Neuron (in vitro differentiated cells): Measurements from ENCODE around the gene GUCY2C.

Experiments used
- H2AFZ ChIP-seq: one replicate; pipeline ENCODE4 v1.6.1; 2013; ENCODE audit warnings: low read depth, mild to moderate bottlenecking, inconsistent platforms, low read length, moderate library complexity
- H3K27me3 ChIP-seq: one replicate; pipeline ENCODE4 v1.6.1; 2013; ENCODE audit warnings: low read length; ENCODE audit not compliant: insufficient read depth
- H3K36me3 ChIP-seq: one replicate; pipeline ENCODE4 v1.6.1; 2013; ENCODE audit warnings: low read length; ENCODE audit not compliant: insufficient read depth
- H3K4me1 ChIP-seq: one replicate; pipeline ENCODE4 v1.6.1; 2013; ENCODE audit warnings: low read length; ENCODE audit not compliant: insufficient read depth
- H3K4me3 ChIP-seq: 2 replicates; pipeline ENCODE4 v1.5.1; 2013; ENCODE audit warnings: mild to moderate bottlenecking, low read length, moderate library complexity
- H3K9me3 ChIP-seq: one replicate; pipeline ENCODE4 v1.6.1; 2013; ENCODE audit warnings: low read length

The GUCY2C gene

GRCh38 chr12:14605401-14605989 lies 90.9 kb downstream of the GUCY2C start:
- Histone ChIP-seq H3K4me3 (no peak overlapping the region), H2AFZ (no peak overlapping the region), H3K4me1 (no peaks in the 10 kb centered on the region), H3K36me3 (no peaks in the 10 kb centered on the region), H3K27me3 (no peaks in the 10 kb centered on the region), H3K9me3 (no peaks in the 10 kb centered on the region)

- Histone ChIP-seq H3K9me3 (no peaks in the 10 kb centered on the region), H3K4me3 (no peak overlapping the region), H2AFZ (no peak overlapping the region), H3K4me1 (no peaks in the 10 kb centered on the region), H3K27me3 (no peaks in the 10 kb centered on the region), H3K36me3 (no peaks in the 10 kb centered on the region)
Measured at GRCh38 chr12:14601692-14602478, 94.5 kb downstream of the GUCY2C start.

- no peaks in the 10 kb centered on the region for H3K9me3 ChIP-seq
Measured at GRCh38 chr12:14597480-14597879, 98.9 kb downstream of the GUCY2C start.

GRCh38 chr12:14591719-14592118 lies 104.7 kb downstream of the GUCY2C start:
- Histone ChIP-seq H3K36me3 (no peaks in the 10 kb centered on the region), H3K4me3 (no peak overlapping the region), H3K9me3 (no peaks in the 10 kb centered on the region), H3K27me3 (no peaks in the 10 kb centered on the region), H2AFZ (no peak overlapping the region), H3K4me1 (no peaks in the 10 kb centered on the region)

More at GRCh38 chr12:14597480-14597879, 98.9 kb downstream of the GUCY2C start:
- Histone ChIP-seq H2AFZ (no peak overlapping the region), H3K4me3 (no peak overlapping the region), H3K4me1 (no peaks in the 10 kb centered on the region), H3K27me3 (no peaks in the 10 kb centered on the region), H3K36me3 (no peaks in the 10 kb centered on the region)

GRCh38 chr12:14589169-14590004 lies 107.0 kb downstream of the GUCY2C start:
- Histone ChIP-seq H3K36me3 (no peaks in the 10 kb centered on the region), H3K9me3 (no peaks in the 10 kb centered on the region), H3K27me3 (no peaks in the 10 kb centered on the region), H3K4me3 (no peak overlapping the region), H3K4me1 (no peaks in the 10 kb centered on the region), H2AFZ (no peak overlapping the region)

GRCh38 chr12:14588571-14588970 lies 107.8 kb downstream of the GUCY2C start:
- H3K36me3 ChIP-seq, result no peaks in the 10 kb centered on the region
- H3K27me3 ChIP-seq, result no peaks in the 10 kb centered on the region
- H2AFZ ChIP-seq, result no peak overlapping the region
- no peak overlapping the region for H3K4me3 ChIP-seq
- no peaks in the 10 kb centered on the region for H3K4me1 ChIP-seq
- no peaks in the 10 kb centered on the region for H3K9me3 ChIP-seq

- H2AFZ ChIP-seq, result no peak overlapping the region
- H3K36me3 ChIP-seq, result no peaks in the 10 kb centered on the region
- no peaks in the 10 kb centered on the region for H3K9me3 ChIP-seq
- H3K4me1 ChIP-seq, result no peaks in the 10 kb centered on the region
- no peaks in the 10 kb centered on the region for H3K27me3 ChIP-seq
- no peak overlapping the region for H3K4me3 ChIP-seq
Measured at GRCh38 chr12:14578646-14579045, 117.8 kb downstream of the GUCY2C start.

- Histone ChIP-seq H3K36me3 (no peaks in the 10 kb centered on the region), H3K9me3 (no peaks in the 10 kb centered on the region), H3K27me3 (no peaks in the 10 kb centered on the region), H2AFZ (no peak overlapping the region), H3K4me3 (no peak overlapping the region), H3K4me1 (no peaks in the 10 kb centered on the region)
Measured at GRCh38 chr12:14577344-14577743, 119.1 kb downstream of the GUCY2C start.

- Histone ChIP-seq H3K27me3 (no peaks in the 10 kb centered on the region), H2AFZ (no peak overlapping the region), H3K4me1 (no peaks in the 10 kb centered on the region), H3K4me3 (no peak overlapping the region), H3K9me3 (no peaks in the 10 kb centered on the region), H3K36me3 (no peaks in the 10 kb centered on the region)
Measured at GRCh38 chr12:14576896-14577295, 119.5 kb downstream of the GUCY2C start.

GRCh38 chr12:14575585-14575984 lies 120.8 kb downstream of the GUCY2C start:
- Histone ChIP-seq H3K27me3 (no peaks in the 10 kb centered on the region), H2AFZ (no peak overlapping the region), H3K36me3 (no peaks in the 10 kb centered on the region), H3K4me1 (no peaks in the 10 kb centered on the region), H3K9me3 (no peaks in the 10 kb centered on the region), H3K4me3 (no peak overlapping the region)

GRCh38 chr12:14573118-14573517 lies 123.3 kb downstream of the GUCY2C start:
- Histone ChIP-seq H3K4me3 (no peak overlapping the region), H3K36me3 (no peaks in the 10 kb centered on the region), H2AFZ (no peak overlapping the region), H3K4me1 (no peaks in the 10 kb centered on the region), H3K27me3 (peaks cover 4% of the 10 kb centered on the region), H3K9me3 (no peaks in the 10 kb centered on the region)

GRCh38 chr12:14572401-14572800 lies 124.0 kb downstream of the GUCY2C start:
- H3K4me1 ChIP-seq, result no peaks in the 10 kb centered on the region
- H3K4me3 ChIP-seq, result no peak overlapping the region
- no peaks in the 10 kb centered on the region for H3K36me3 ChIP-seq
- H3K9me3 ChIP-seq, result no peaks in the 10 kb centered on the region
- peaks cover 8% of the 10 kb centered on the region for H3K27me3 ChIP-seq
- no peak overlapping the region for H2AFZ ChIP-seq

- no peak overlapping the region for H2AFZ ChIP-seq
- H3K36me3 ChIP-seq, result no peaks in the 10 kb centered on the region
- no peaks in the 10 kb centered on the region for H3K4me1 ChIP-seq
- peaks cover 12% of the 10 kb centered on the region for H3K27me3 ChIP-seq
- H3K9me3 ChIP-seq, result no peaks in the 10 kb centered on the region
- H3K4me3 ChIP-seq, result no peak overlapping the region
Measured at GRCh38 chr12:14571779-14572178, 124.6 kb downstream of the GUCY2C start.
